HCT116 (cell line): ENCODE measurements around the gene RFX2. TPM values are rescaled to one million over a fixed set of nuclear protein-coding genes. Genes with fewer than 3 reads are reported as not detected.

Experiments used
- ATAC-seq: fragments of 200-7000 bp; cut with Tn5 transposase; 2 replicates; pipeline ENCODE4 v1.9.1; 2020; ENCODE audit warnings: mild to moderate bottlenecking, moderate library complexity
- BruUV-seq: library from RNA; stranded (reverse); fragments of 400-500 nt; replicated peaks from 2 replicates; lab custom pipeline; 2021; lab: Mats Ljungman, UMichigan
- CTCF ChIA-PET: fragments of 300-600 bp; sonication (Branson Sonifier 250); formaldehyde crosslinking; loops from one replicate; lab custom pipeline; 2021; ENCODE audit warnings: antibody characterized with exemption; lab: Charles Lee
- POLR2A ChIA-PET: fragments of 300-600, 350-600 bp; sonication (Branson Sonifier 250); formaldehyde crosslinking; loops from one replicate; lab custom pipeline; 2021; ENCODE audit warnings: antibody characterized with exemption; lab: Charles Lee
- RAD21 ChIA-PET, 2 experiments: fragments of 300-600 bp; sonication (Branson Sonifier 250); formaldehyde crosslinking; loops; one replicate each; lab custom pipeline; 2023; ENCODE audit warnings: low total read pairs in 2 of 2; ENCODE audit not compliant: uncharacterized antibody in 2 of 2, unreplicated experiment in 2 of 2, low non-redundant PET in 1 of 2; lab: Charles Lee
- DNase-seq: peaks from one replicate; pipeline ENCODE4 v3.0.0-alpha.2; 2010; ENCODE audit warnings: low read depth, low spot score
- H2AFZ ChIP-seq: fragments of 200-600 bp; shearing (Covaris generic), sonication (generic); 2 replicates; pipeline ENCODE4 v1.6.1; 2017; ENCODE audit warnings: low read depth, mixed run types, mixed read lengths, antibody characterized with exemption, low read length; ENCODE audit not compliant: poor library complexity, severe bottlenecking
- H3K27ac ChIP-seq: 2 replicates; pipeline ENCODE4 v1.5.1; 2012; ENCODE audit warnings: low read depth, low read length
- H3K27me3 ChIP-seq: fragments of 200-600 bp; sonication (generic); 2 replicates; pipeline ENCODE4 v1.6.1; 2016; ENCODE audit warnings: mixed run types, low read length, mixed read lengths; ENCODE audit not compliant: insufficient read depth
- H3K36me3 ChIP-seq, 2 experiments: fragments of 200-500 bp in 1 of 2; fragments of 200-600 bp in 1 of 2; sonication (Bioruptor generic) in 1 of 2; sonication (generic) in 1 of 2; 2 replicates each; pipeline versions ENCODE4 v1.5.1 to v1.6.1; 2014 to 2016; ENCODE audit warnings: low read length in 2 of 2, inconsistent platforms in 1 of 2, mixed read lengths in 1 of 2, mixed run types in 1 of 2; ENCODE audit not compliant: insufficient read depth in 2 of 2, control insufficient read depth in 1 of 2
- H3K4me1 ChIP-seq, 2 experiments: fragments of 200-600 bp in 1 of 2; sonication (generic) in 1 of 2; 2 replicates each; pipeline versions ENCODE4 v1.5.1 to v1.6.1; 2012 to 2017; ENCODE audit warnings: low read length in 2 of 2, inconsistent platforms in 1 of 2, mild to moderate bottlenecking in 1 of 2, mixed read lengths in 1 of 2, mixed run types in 1 of 2, moderate library complexity in 1 of 2; ENCODE audit not compliant: insufficient read depth in 2 of 2, control insufficient read depth in 1 of 2
- H3K4me2 ChIP-seq: fragments of 200-600 bp; sonication (generic); 2 replicates; pipeline ENCODE4 v1.6.1; 2017; ENCODE audit warnings: mixed run types, low read length, mixed read lengths
- H3K4me3 ChIP-seq, 2 experiments: fragments of 200-600 bp in 1 of 2; sonication (generic) in 1 of 2; replicated peaks in 1 of 2; 2 replicates each; pipeline ENCODE4 v1.5.1; 2011 to 2016; ENCODE audit warnings: low read length in 2 of 2, control low read depth in 1 of 2, low read depth in 1 of 2, mild to moderate bottlenecking in 1 of 2, mixed read lengths in 1 of 2, mixed run types in 1 of 2
- H3K79me2 ChIP-seq: fragments of 200-600 bp; sonication (generic); 2 replicates; pipeline ENCODE4 v1.6.1; 2017; ENCODE audit warnings: mild to moderate bottlenecking, mixed run types, low read length, moderate library complexity, mixed read lengths; ENCODE audit not compliant: insufficient read depth
- H3K9ac ChIP-seq: fragments of 200-600 bp; sonication (generic); 2 replicates; pipeline ENCODE4 v1.6.1; 2016; ENCODE audit warnings: low read length, mixed read lengths
- H3K9me2 ChIP-seq: fragments of 200-600 bp; sonication (generic), shearing (Covaris generic); 2 replicates; pipeline ENCODE4 v1.6.1; 2017; ENCODE audit warnings: mixed run types, mild to moderate bottlenecking, moderate library complexity; ENCODE audit not compliant: insufficient read depth
- H3K9me3 ChIP-seq, 2 experiments: fragments of 200-500 bp in 1 of 2; fragments of 200-600 bp in 1 of 2; sonication (Bioruptor generic) in 1 of 2; sonication (generic) in 1 of 2; 2 replicates each; pipeline ENCODE4 v1.6.1; 2014 to 2017; ENCODE audit warnings: low read length in 2 of 2, mixed read lengths in 2 of 2, inconsistent platforms in 1 of 2, low read depth in 1 of 2, mild to moderate bottlenecking in 1 of 2, mixed run types in 1 of 2, moderate library complexity in 1 of 2; ENCODE audit not compliant: control insufficient read depth in 1 of 2, insufficient read depth in 1 of 2
- H4K20me1 ChIP-seq: fragments of 200-600 bp; sonication (generic), shearing (Covaris generic); 2 replicates; pipeline ENCODE4 v1.6.1; 2017; ENCODE audit warnings: mixed run types, mild to moderate bottlenecking, moderate library complexity; ENCODE audit not compliant: insufficient read depth
- CEBPB ChIP-seq: IDR thresholded peaks from 2 replicates; pipeline ENCODE4 v1.6.1; 2012; ENCODE audit warnings: low read depth
- CTCF ChIP-seq, 3 experiments: fragments of 200-600 bp in 1 of 3; sonication (generic) in 1 of 3; IDR thresholded peaks in 2 of 3; conservative IDR thresholded peaks in 1 of 3; 2 replicates each; pipeline ENCODE4 v1.5.1; 2012 to 2017; ENCODE audit warnings: low read depth in 2 of 3, low read length in 2 of 3, antibody characterized with exemption in 1 of 3, borderline replicate concordance in 1 of 3, control low read depth in 1 of 3, mild to moderate bottlenecking in 1 of 3, mixed read lengths in 1 of 3, mixed run types in 1 of 3, moderate library complexity in 1 of 3; ENCODE audit not compliant: insufficient read depth in 1 of 3
- EGR1 ChIP-seq: IDR thresholded peaks from 2 replicates; pipeline ENCODE4 v1.6.1; 2012; ENCODE audit warnings: low read depth
- EZH2 ChIP-seq: fragments of 200-600 bp; sonication (generic); IDR thresholded peaks from 2 replicates; pipeline ENCODE4 v1.6.1; 2017; ENCODE audit warnings: antibody characterized with exemption, mixed run types
- EZH2phosphoT487 ChIP-seq: fragments of 200-600 bp; IDR thresholded peaks from 2 replicates; pipeline ENCODE4 v1.6.1; 2018; ENCODE audit warnings: antibody characterized with exemption, borderline replicate concordance
- FOSL1 ChIP-seq: IDR thresholded peaks from 2 replicates; pipeline ENCODE4 v1.6.1; 2012; ENCODE audit warnings: low read depth
- JUND ChIP-seq: IDR thresholded peaks from 2 replicates; pipeline ENCODE4 v1.6.1; 2012
- POLR2AphosphoS5 ChIP-seq: IDR thresholded peaks from 2 replicates; pipeline ENCODE4 v1.6.1; 2011; ENCODE audit warnings: mild to moderate bottlenecking, low read depth, low read length, moderate library complexity
- REST ChIP-seq: IDR thresholded peaks from 2 replicates; pipeline ENCODE4 v1.6.1; 2012; ENCODE audit warnings: low read depth
- SRF ChIP-seq: IDR thresholded peaks from 2 replicates; pipeline ENCODE4 v1.6.1; 2012; ENCODE audit warnings: low read depth
- TCF7L2 ChIP-seq: IDR thresholded peaks from 2 replicates; pipeline ENCODE4 v1.7.0; 2011; ENCODE audit warnings: borderline replicate concordance, inconsistent platforms; ENCODE audit not compliant: insufficient read depth, insufficient read length; ENCODE audit errors: extremely low read depth
- YY1 ChIP-seq: IDR thresholded peaks from 2 replicates; pipeline ENCODE4 v1.6.1; 2011; ENCODE audit warnings: low read length, low read depth, moderate library complexity, mild to moderate bottlenecking; ENCODE audit not compliant: insufficient replicate concordance; ENCODE audit errors: extremely low read depth
- ZFX ChIP-seq: fragments of 450-650 bp; IDR thresholded peaks from 2 replicates; pipeline ENCODE4 v1.6.1; 2017
- intact Hi-C: fragments of 100-400 bp; cut with micrococcal nuclease; formaldehyde crosslinking; loops from 2 replicates; pipeline ENCODE4 v1.10.0; 2022
- total RNA-seq: library from RNA; stranded (reverse); gene quantifications from one replicate; pipeline ENCODE4 v1.2.1, GENCODE V29; 2021; ENCODE audit not compliant: unreplicated experiment

The RFX2 gene
- total RNA-seq, 1 experiment from 2014 or later: 13.7 TPM

DNA sequence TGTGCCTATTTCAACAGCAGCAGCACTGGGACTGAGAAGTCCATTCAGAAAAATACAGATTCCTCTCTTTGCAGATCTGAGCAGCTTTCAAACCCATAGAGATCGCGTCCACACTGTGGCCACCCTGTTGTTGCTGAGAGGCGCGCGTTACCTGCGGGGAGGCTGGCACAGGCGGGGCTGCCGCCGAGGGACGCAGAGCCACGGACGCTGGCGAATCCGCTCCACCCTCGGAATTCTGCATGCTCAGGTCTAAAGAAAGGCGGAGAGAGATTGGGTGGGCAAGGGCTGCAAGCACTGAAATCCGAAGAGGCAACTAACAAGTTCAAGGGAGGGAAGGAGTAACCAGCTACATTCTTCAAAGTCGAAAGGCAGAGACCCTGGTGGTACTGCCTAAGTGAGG, 63.0 kb downstream of the RFX2 start (continued):
- TF ChIP-seq CTCF (IDR thresholded peaks at IDR 0.05 in 2 of 3, conservative IDR thresholded peaks at IDR 0.05 in 1 of 3; ENCODE audit: borderline replicate concordance in 1 of 3, insufficient read depth in 1 of 3, low read depth in 2 of 3, low read length in 2 of 3) (no peak), REST (no peak), EGR1 (no peak), EZH2phosphoT487 (no peak), CEBPB (no peak), ZFX (no peak)

GRCh38 chr19:6045108-6045507, 65.2 kb downstream of the RFX2 start:
- H3K9ac ChIP-seq: no peak overlapping the region
- no peaks in the 10 kb centered on the region for H3K9me2 ChIP-seq
- no peak overlapping the region for H3K27ac ChIP-seq
- H3K4me3 ChIP-seq: no peak overlapping the region
- ChIA-PET CTCF (interaction anchor here (1.0 kb wide), 1 partner anchor 81 kb away, joined by 3 read pairs; no protein-coding TSS in a partner anchor), POLR2A (no interaction called here), RAD21 (no interaction called here)
- intact Hi-C loops: loop anchor here (5.0 kb wide), 1 partner anchor 257 kb away; no protein-coding TSS in a partner anchor
- TF ChIP-seq EZH2: no peak
- TF ChIP-seq POLR2AphosphoS5: no peak
- no peak for TF ChIP-seq REST
- TF ChIP-seq JUND: no peak
- no peak for TF ChIP-seq FOSL1
- no peak for TF ChIP-seq SRF
- TF ChIP-seq YY1: no peak
- no peak for TF ChIP-seq TCF7L2
- no peaks in the 10 kb centered on the region for H3K27me3 ChIP-seq
- DNase-seq (no peak), ATAC-seq (no peak)
- H3K79me2 ChIP-seq: no peaks in the 10 kb centered on the region
- H3K4me2 ChIP-seq: no peak overlapping the region
- BruUV-seq: no TSS peak
- H2AFZ ChIP-seq: no peak overlapping the region
- no peaks in the 10 kb centered on the region for H4K20me1 ChIP-seq
- H3K36me3 ChIP-seq: no peaks in the 10 kb centered on the region
- H3K4me1 ChIP-seq: peaks cover 3 to 11% of the 10 kb centered on the region in 2 experiments; a peak in 3 of 4 replicates
- no peaks in the 10 kb centered on the region for H3K9me3 ChIP-seq
